Neural crest cell (in vitro differentiated cells): ENCODE results near the gene TLX2. TPM values are rescaled to one million over a fixed set of nuclear protein-coding genes. Genes with fewer than 3 reads are reported as not detected.

Experiments
- DNase-seq: peaks from one replicate; pipeline ENCODE4 v3.0.0; 2021; ENCODE audit warnings: low read depth, mixed read lengths, low spot score
- H3K27ac Mint-ChIP-seq: one replicate; pipeline ENCODE4 v1.8.0; 2021; ENCODE audit warnings: mild to moderate bottlenecking, mixed read lengths; ENCODE audit not compliant: unreplicated experiment
- H3K27me3 Mint-ChIP-seq: 2 replicates; pipeline ENCODE4 v1.8.0; 2021; ENCODE audit warnings: low read depth, mild to moderate bottlenecking, mixed read lengths
- H3K36me3 Mint-ChIP-seq: 2 replicates; pipeline ENCODE4 v1.8.0; 2021; ENCODE audit warnings: low read depth, mild to moderate bottlenecking, mixed read lengths
- H3K4me1 Mint-ChIP-seq: 2 replicates; pipeline ENCODE4 v1.8.0; 2021; ENCODE audit warnings: mixed read lengths
- H3K4me3 Mint-ChIP-seq: one replicate; pipeline ENCODE4 v1.8.0; 2021; ENCODE audit warnings: mild to moderate bottlenecking, mixed read lengths
- H3K9me3 Mint-ChIP-seq: 2 replicates; pipeline ENCODE4 v1.8.0; 2021; ENCODE audit warnings: mixed read lengths
- total RNA-seq: library from RNA; stranded (reverse); gene quantifications from 2 replicates; pipeline ENCODE4 v1.2.1, GENCODE V29; 2021
- TF ChIP-seq, protein P1 (sequence below): fragments of 200-600 bp; sonication (generic); conservative IDR thresholded peaks from 2 replicates; pipeline ENCODE4 v1.5.0; 2021; ENCODE audit warnings: antibody characterized with exemption, mild to moderate bottlenecking

Gene TLX2
- total RNA-seq, 1 donor from 2014 or later, result not detected

DNA sequence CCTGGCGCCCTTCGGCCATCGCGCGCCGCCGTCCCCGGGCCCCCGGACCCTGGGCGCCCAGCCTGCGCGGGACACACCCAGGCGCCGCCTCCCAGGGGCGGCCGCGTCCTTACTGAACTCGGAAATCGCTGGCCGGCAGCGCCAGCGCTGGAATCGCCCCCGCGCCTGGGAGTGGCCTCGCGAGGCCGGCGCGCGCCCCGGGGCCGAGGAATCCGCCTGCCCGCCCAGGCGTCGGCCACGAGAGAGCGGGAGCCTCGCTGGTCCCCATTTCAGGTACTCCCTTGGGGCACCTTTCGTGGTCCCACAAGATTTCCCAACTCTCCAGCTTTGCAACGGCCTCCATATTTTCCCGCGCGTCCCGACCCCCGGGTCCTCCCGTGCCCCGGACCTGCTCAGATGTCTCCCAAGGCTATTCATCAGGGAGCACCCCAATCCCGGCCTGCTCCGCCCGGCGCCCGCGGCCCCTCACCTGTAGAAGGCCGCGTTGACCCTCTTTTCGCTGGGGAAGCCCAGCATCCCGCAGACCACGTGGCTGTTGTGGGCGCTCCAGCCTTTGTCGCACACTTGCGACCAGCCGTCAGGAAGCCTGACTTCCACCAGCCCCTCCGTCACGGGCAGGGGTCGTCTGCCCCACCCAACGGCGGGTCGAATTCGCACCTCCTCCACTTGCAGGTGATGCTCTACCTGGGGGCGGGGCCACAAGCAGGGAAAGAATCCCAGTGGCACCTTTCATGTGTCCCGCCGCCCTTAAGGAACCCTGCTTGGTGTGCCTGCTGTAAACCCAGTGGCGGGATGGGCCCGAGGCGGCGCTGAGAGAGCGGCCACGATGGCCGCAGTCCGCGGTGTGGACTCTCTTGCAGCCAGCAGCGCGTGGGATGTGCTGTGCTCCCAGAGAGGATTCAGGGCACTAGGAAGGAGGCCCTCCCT is 34.9 kb downstream of the TLX2 start:
- no peaks in the 10 kb centered on the region for H3K9me3 Mint-ChIP-seq
- peaks cover 9% of the 10 kb centered on the region for H3K27me3 Mint-ChIP-seq
- H3K27ac Mint-ChIP-seq, result no peak overlapping the region
- H3K4me1 Mint-ChIP-seq, result peaks cover 47% of the 10 kb centered on the region
- DNase-seq, result peak; percentile 36
- H3K36me3 Mint-ChIP-seq, result peaks cover 9% of the 10 kb centered on the region
- TF ChIP-seq, protein P1, sequence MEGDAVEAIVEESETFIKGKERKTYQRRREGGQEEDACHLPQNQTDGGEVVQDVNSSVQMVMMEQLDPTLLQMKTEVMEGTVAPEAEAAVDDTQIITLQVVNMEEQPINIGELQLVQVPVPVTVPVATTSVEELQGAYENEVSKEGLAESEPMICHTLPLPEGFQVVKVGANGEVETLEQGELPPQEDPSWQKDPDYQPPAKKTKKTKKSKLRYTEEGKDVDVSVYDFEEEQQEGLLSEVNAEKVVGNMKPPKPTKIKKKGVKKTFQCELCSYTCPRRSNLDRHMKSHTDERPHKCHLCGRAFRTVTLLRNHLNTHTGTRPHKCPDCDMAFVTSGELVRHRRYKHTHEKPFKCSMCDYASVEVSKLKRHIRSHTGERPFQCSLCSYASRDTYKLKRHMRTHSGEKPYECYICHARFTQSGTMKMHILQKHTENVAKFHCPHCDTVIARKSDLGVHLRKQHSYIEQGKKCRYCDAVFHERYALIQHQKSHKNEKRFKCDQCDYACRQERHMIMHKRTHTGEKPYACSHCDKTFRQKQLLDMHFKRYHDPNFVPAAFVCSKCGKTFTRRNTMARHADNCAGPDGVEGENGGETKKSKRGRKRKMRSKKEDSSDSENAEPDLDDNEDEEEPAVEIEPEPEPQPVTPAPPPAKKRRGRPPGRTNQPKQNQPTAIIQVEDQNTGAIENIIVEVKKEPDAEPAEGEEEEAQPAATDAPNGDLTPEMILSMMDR, result no peak
- peak overlapping the region; percentile 85 for H3K4me3 Mint-ChIP-seq

DNA sequence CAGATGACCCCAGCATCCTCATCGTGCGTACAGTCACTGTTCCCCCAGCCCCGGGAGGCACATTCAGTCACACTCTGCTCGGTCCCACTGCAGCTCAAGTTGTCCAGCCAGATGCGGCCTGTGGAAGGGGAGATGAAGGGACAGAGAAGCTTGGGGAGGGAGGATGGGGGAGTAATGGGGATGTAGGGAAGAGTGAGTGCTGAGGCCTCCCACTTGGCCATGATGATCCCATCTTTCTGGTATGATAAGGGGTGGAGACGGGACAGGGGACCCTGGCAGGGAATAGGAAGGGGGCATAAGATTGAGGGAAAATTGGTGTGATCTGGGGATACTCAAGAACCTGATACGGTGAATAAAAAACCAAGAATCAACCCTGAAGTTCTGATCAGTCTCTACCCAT is 36.0 kb downstream of the TLX2 start:
- Mint-ChIP-seq H3K27ac (no peak overlapping the region), H3K4me3 (peak overlapping the region; percentile 85), H3K36me3 (peaks cover 9% of the 10 kb centered on the region), H3K27me3 (peaks cover 12% of the 10 kb centered on the region), H3K4me1 (peaks cover 47% of the 10 kb centered on the region), H3K9me3 (no peaks in the 10 kb centered on the region)
- TF ChIP-seq, protein P1, result no peak
- no peak for DNase-seq

DNA sequence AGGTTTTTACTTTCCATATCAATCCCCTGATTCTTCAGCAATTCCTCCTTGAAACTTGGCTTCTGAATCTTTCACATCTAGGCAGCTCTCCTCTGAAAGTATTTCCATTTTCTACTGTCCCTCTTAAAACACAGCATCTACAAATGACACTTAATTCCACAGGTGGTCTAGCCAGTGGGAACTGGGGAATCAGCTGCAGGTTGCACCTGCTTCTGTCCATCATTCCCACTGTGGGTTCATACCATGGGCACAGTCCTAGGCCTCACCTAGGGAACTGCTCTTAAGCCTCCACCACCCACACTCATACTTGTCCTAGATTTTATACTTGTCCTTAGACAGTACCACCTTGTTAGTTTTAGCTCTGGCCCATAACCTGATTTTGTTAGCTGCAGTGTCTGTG is 37.3 kb downstream of the TLX2 start:
- Mint-ChIP-seq H3K36me3 (peaks cover 9% of the 10 kb centered on the region), H3K9me3 (no peaks in the 10 kb centered on the region), H3K27me3 (peaks cover 12% of the 10 kb centered on the region), H3K27ac (no peak overlapping the region), H3K4me1 (peaks cover 47% of the 10 kb centered on the region), H3K4me3 (peak overlapping the region; percentile 96)
- TF ChIP-seq, protein P1, result no peak
- no peak for DNase-seq

DNA sequence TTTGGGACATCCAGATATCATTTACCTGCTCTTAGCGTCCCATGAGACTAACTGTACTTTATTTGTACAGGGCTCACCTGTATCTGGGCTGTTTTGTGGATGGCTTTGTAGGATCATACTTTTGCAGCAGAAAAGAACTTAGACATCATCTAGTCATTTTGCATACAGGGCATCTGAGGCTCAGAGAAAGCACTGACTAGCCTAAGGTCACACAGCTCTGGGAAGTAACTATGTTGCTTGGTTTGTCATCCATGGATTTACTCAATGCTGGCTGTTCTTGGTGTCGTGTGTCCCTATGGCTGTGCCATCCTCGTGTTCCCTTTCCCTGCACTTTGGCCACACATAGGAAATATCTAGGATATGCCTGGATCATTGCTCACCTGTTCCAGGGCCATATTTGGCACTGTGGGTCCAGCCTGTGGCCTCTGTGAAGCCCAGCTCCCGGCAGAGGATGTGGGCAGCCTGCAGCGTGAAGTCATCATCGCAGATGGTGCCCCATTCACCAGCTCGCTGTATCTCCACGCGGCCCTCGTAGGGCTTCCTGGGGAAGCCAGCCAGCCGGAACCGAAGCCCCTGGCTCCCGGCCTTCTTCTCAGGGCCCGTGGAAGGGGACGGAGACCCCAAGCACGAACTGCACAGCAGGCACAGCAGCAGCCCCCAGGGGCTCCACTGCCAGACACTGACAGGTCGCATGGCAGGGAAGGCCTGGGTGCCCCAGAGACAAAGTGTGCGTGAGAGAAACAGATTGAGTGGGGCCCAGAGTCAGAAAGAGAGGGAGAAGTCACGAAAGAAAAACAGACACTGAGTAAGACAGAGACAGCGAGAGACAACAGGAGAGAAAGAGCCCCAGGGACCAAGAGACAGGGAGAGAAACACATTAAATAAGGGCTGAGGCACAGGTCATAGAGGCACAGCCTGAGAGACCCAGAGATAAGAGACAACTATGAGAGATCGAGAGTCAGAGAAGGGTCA is 38.0 kb downstream of the TLX2 start:
- Mint-ChIP-seq H3K9me3 (no peaks in the 10 kb centered on the region), H3K4me3 (peak overlapping the region; percentile 96), H3K27me3 (peaks cover 12% of the 10 kb centered on the region), H3K4me1 (peaks cover 47% of the 10 kb centered on the region), H3K36me3 (peaks cover 9% of the 10 kb centered on the region), H3K27ac (peak overlapping the region; percentile 85)
- DNase-seq, result no peak
- TF ChIP-seq, protein P1, result no peak
